GM19324 (cell line): ENCODE data around the gene FGA.
"Not testable (repeated sequence)": the region's sequence is repeated elsewhere in the genome, so short reads cannot be mapped to it uniquely, and the experiment has no call there.

Experiments
- ATAC-seq: cut with Tn5 transposase; IDR thresholded peaks from one replicate; pipeline ENCODE4 v1.9.1; 2021; ENCODE audit warnings: mild to moderate bottlenecking, moderate library complexity; ENCODE audit not compliant: unreplicated experiment, low FRiP score

FGA gene

DNA sequence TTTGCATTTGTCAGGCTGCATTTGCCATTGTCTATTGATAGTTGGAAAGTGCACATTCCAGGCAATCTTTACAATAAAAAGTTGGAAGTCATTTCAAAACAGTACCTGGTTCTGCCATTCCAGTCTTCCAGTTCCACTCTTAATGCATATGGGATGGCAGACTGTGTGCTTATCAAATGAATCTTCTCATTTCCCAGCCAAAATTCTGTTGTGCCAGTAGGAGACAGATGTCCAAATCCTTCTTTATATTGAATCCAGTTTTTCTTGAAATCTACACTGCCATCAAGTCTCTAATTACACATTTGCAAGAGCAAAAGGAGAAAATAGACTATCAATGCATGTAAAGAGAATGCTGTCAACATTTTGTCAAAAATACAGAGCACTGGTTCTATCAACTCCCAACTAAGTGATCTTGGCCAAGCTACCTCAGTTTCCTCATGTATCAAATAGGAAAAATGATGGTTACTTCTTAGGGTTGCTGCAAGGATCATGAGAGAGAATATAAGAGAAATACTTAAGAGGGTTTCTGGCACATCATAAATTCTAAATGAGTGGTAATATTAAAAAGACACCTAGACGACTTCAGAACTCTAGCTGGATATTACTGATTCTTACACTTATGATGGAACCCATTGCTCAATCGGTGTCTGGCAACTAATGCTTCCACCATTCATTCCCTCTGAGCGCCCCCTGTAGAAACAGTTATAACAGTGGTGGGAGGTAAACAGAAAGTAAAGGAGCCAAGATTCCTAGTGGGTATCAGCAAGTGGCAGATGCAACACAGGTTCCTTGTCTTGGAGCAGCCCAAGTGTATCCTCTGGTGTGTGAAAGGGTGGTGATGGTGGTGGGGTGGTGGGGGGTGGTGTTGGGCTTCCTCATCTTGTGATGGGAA lies 18.1 kb upstream of the FGA start:
- ATAC-seq, result no peak

DNA sequence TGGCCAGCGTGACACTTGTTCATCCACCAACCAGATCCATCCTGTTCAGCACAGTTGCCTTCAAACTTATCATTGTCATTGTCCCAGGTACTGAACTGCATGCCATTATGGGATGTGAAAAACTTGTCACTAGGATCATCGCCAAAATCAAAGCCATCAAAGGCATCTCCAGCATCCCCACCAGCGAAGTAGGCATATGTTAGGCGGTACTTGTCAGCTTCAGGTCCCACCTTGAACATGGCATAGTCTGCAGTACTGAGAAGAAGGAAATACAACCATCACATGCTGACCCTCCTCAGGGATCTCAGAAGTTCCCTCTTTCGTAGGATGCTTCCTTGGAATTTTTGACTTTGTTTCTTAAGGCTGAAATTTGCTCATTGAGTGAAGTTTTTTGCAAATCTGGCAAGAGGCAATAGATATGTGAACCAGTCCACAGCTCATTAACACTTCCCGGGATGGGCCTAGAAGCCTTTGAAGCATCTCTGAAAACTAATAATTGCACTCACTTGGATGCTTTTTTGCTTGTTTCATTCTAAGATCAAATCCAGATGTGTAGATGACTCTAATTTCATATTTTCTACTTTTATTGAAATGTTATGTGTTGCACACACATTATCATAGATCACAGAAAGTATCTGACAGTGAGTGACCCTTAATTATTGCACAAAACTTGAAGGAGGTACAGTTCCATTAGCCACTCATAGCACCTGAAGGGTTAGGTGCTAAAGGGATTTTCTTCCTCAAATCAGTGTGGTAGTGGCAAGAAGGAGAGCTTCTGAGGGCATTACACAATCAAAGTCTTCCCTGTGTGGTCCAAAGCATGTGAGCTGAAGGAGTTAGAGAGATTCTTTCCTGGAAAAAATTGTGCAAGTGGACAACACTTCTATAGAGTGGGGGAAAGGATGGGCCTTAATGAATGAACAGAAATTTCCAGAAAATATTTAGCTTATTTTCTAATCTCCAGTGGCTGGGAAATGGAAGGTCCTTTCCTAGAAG lies 16.5 kb upstream of the FGA start:
- ATAC-seq, result no peak

DNA sequence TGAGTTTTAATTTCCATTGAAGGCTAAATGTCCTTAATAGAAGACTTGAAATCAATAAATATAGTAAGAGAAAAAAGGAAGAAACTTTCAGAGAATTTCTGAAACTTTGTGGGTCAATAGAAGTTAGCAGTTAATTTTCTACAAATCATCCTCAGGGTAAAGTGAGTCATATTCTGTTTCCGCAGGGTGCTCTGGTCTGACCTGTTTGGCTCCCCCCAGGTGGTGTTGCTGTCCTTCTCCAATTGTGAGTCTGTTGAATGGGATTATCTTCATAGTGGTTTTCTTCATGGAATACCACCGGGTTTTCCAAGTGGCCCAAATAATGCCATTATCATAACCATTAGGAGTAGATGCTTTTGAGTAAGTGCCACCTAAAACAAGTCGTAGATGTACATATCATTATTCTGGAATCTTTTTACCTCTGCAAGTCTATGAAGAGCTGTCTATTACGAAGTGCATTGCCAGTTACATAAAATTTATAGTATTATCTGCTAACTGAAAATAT lies 14.2 kb upstream of the FGA start:
- no peak for ATAC-seq

DNA sequence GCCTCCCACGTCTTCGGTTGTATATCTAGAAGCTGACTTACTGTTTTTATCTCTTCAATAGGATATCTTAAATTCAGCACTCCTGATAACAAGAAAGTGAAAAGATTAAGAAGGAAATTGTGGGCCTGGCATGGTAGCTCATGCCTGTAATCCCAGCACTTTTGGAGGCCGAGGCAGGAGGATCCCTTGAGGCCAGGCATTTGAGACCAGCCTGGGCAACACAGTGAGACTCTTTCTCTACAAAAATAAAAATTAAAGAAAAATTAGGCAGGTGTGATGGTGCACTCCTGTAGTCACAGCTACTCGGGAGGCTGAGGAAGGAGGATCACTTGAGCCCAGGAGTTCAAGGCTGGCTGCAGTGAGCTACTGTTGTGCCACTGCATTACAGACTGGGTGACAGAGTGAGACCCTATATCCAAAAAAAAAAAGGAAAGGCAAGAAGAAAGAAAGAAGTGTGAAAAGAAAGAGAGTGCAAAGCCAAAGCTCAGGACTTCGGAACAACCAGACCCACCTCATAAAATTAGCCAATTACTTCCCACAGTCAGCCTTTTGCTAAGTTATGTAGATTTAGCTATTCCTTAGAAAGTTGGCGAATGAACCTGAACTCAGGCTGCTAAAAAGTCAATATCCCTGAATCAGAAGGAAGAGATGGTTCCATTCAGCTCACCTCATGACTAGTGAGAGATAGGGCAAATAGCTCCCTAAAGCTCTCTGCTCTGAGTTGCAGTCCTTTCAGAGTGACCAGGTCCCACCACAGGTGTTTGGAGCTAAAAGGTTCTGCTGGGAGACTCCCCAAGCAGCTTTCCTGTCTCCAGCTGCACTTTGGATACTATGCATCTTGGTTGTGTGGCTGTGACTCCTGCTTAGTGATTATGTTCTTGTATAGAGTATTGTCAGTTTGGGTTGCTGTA lies 12.7 kb upstream of the FGA start:
- ATAC-seq, result no peak

DNA sequence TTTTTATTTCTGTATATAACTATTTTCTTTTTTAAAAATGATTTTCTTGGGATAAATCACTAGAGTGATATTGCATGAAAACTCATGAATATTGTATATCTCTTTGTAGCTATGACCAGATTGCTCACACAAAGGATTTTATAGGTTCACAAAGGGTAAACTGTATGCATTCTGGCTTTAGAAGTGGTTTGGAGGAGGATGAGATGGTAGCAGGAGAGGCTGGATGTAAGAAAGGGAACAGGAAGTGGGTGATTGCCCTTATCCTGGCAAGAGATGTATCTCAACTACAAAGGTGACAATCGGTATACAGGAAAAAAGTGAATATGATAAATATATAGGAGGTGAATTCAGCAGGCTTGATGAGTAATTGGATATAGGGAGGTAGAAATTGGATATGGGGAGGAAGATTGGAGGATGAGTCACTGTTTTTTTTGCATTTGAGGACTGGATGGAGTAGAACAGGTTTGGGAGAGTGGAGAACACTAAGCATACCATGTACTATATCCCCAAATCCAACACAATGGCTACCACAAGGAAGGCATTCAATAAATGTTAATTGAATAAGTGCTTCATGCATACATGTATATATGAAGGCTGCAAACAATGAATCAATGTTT lies 12.0 kb upstream of the FGA start:
- ATAC-seq, result no peak

DNA sequence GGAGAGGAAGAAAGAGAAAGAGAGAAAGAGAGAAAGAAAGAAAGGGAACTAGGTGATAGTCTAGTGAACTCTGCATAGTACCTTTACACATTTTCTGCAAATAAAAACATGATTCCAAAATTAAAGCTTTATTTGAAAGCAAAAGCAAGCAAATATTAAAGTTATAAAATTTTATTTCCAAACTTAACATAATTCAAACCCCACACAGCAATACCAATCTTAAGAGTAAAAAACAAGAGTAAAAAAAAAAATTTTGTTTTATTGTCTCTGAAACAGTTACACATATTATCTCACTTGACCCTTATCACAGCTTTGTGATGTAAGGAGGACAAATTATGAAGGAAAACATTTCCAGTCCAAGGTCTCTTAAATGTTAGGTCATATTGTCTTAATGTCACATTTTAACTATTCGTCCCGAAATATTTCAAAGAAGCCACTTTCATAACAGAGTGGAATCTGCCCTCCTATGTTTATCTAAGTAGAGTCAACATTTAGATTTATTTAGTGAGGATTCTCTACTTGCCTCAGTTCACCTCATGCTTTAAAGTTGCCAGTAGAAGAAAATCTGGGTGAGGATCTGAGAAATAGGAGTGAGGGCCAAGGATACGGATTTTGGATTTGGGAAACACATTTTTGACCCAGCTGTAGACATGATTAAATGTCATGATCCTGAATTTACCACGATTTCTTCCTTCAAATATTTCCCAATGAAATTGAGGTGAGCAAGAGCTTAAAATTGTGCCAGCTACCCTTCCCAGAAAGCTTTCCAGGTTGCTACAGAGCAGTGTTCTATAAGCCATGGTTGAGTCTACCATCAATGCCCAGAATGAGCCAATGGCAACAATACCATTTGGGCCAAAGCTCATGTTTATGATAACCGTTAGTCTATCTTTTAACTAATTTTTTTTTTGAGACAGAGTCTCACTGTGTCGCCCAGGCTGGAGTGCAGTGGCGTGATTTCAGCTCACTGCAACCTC lies 7.5 kb upstream of the FGA start:
- no peak for ATAC-seq

DNA sequence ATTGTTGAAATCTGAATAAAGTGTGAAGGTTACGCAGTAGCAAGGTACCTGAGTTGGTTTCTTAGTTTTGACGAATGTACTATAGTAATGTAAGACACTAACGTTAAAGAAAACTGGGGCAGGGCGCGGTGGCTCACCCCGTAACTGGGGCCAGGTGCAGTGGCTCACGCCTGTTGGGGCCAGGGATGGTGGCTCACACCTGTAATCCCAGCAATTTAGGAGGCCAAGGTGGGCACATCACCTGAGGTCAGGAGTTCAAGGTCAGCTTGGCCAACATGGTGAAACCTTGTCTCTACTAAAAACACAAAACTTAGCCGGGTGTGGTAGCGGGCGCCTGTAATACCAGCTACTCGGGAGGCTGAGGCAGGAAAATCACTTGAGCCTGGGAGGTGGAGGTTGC lies 6.7 kb upstream of the FGA start:
- ATAC-seq, result not testable (repeated sequence)

DNA sequence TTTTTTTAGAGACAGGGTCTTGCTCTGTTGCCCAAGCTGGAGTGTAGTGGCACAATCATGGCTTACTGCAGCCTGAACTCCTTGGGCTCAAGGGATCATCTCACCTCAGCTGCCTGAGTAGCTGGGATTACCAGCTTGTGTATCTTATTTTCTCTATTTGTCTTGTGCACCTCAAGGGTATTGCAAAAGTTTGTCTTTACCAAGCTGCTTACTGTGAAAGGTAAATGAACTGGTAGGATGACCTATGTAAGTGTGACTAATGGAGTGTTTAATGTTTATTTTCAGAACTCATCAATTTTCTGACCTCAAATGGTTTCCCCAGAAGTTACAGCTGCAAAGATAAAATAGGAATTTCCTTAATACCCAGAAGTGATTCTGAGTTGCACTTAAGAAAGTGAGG lies 5.3 kb upstream of the FGA start:
- no peak for ATAC-seq

DNA sequence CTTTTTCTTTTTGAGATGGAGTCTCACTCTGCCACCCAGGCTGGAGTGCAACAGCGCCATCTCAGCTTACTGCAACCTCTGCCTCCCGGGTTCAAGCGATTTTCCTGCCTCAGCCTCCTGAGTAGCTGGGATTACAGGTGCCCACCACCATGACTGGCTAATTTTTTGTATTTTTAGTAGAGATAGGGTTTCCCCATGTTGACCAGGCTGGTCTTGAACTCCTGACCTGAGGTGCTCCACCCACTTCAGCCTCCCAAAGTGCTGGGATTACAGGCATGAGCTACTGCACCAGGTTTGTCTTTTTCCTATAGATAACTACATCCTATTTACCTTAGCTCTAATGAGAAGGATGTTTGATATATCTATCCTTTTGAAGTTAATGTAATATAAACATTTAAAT lies 3.8 kb upstream of the FGA start:
- not testable (repeated sequence) for ATAC-seq

DNA sequence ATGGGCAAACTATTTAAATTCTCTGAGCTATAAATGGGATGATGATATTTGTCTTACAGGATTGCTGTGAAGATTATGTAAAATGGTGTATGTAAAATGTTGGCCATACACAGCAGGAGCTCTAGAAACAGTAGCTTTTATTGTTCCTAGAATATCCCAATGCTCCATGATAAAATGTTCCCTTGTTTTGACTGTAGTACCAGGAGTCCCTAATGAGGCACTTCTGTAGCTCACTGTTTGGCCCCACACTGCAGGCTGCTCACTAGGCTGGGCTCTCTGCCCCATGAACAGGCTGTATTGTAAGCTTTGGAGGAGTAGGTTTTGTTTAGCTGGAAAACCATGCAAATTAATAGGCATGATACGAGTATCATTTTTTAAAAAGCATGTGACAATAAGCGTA lies 3.3 kb upstream of the FGA start:
- no peak for ATAC-seq

DNA sequence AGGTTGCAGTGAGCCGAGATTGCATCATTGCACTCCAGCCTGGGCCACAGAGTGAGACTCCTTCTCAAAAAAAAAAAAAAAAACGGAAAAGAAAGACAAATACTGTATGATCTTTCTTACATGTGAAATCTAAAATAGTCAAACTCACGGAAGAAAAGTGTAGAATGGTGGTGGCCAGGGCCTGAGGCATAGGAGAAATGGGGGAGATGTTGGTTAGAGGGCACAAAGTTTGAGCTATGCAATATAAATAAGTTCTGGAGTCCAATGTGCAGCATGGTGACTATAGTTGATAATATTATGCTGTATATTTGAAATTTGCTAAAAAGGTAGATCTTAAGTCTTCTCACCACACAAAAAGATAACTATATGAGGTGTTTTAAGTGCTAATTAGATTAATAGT lies 1.3 kb upstream of the FGA start:
- ATAC-seq, result no peak

DNA sequence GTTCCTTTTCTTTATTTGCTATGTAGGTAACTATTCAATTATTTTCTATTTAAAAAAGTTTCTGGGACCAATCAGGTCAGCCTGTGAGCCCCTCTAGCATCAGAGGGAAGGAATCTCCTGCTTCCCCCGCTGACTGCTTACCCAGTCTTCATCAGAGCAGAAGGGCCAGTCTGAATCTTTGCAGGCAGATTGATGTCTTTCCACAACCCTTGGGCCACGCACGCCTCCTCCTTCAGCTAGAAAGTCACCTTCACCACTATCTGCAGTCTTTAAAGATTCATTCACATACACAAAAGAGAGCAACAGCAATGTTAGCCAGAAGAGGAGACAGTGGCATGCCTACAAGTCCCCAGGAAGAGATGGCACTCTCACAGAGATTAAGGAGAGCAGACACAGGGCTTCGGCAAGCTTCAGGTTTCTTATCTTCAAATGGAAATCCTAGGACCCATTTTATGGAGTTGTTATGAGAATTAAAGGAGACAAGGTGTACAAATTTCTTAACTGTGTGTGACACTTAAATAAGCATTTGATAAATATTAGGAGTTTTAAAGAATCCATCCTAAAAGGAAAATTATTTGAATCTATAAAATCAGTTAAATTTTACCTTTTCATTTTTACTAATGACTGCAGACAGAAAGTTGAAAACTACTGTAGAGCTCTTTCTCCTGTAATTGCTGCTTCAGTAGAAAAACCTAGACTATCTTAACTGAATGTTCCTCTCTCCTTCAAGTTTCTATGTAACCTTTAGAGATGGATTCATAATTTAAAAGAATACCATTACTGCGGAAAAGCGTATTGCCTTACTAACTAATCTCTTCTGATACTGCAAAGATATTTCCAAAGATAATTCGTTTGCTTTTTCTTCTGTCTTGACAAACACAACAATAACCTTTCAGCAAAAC lies 995 bp downstream of the FGA start:
- no peak for ATAC-seq

DNA sequence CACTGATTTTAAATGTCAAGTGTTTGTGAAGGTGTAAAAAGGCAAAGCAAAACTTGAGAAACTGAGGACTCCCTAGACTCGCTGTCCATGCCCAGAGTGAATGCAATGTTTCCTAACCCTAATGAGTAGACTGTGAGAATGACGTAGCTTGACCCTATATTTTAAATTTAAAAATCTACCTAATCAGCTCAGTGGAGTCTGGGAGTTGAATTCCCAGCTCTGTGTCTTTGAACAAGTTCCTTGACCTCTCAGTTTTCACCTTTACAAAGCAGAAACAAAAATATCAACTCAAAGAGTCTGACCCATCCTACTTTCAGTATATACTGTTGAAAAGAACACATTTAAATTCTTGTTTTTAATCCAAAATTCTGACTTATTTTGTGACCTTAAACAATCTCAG lies 2.3 kb downstream of the FGA start:
- ATAC-seq, result no peak

DNA sequence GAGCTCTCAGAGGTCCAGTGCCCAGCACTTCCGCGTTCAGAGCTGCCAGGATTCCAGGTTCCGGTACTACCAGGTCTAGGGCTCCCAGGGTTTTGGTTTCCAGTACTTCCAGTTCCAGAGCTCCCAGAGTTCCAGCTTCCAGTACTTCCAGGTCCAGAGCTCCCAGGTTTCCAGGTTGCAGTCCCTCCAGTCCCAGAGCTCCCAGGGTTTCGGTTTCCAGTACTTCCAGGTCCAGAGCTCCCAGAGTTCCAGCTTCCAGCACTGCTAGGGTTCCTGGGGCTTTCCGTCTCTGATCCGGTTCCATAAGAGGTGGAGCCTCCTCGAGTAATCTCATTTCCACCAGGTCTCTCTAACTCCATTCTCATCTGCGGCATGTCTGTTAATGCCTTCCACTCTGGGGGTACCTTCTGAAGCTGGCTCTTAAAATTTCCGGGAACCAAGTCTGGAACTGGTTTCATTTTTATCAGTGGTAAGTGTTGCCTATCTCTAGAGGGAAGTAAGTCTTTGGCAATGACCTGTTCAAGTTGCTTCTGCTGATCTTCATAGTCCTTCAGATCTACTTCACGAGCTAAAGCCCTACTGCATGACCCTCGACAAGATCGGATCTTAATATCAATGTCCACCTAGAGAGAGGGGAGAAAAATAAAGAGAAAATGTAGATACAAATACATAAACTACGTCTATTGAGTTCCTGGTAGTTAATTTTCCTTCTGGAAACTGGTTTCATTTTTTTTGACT lies 4.1 kb downstream of the FGA start:
- ATAC-seq, result no peak

DNA sequence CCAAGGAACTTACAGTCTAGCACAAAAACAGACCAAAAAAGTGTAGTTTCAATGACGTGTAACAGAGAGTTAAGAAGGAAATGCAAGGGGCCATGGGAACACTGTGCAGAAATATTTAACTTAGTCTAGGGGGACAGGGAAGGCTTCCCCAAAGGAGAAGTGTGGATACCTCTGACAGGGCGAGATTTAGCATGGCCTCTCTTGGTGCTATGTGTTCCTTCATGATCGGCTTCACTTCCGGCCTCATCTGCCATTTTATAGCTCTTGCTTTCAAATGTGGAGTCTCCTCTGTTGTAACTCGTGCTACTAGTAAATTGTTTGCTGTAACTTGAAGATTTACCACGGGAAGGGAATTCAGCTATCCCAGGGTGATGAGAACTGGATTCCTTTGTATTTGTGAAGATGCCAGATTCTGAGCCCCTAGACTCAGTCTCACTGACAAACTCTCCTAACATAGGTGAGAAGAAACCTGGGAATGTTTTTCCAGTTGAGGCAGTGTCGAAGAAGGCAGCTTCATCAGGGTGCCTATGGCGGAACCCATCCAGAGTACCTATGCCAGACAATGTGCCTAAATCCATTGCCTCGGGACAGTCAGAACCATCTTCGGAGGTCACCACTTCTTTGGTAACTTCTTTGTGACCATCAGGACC lies 5.0 kb downstream of the FGA start:
- ATAC-seq, result no peak

DNA sequence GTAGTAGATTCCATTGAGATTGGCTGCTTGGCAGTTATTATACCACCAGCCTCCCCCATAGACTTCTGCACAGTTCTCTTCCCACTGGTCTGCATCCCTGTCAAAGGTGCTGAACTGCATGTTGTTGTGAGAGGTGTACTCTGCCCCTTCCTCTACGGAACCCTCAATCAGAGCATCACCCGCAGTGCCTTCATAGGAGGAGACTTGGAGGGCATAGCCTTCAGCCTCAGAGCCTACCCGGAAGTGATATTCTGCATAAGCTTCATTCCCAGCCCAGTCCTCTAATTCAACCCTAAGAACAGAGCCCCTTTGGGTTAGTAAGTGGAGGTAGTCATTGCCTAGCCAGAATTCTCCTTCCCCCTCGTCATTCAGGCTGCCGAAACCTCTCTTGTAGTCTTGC lies 6.3 kb downstream of the FGA start:
- ATAC-seq, result no peak
